Measurements from ENCODE around the gene PGBD5. TPM values are rescaled to one million over a fixed set of nuclear protein-coding genes. Genes with fewer than 3 reads are reported as not detected.

Gene PGBD5
- polyA plus RNA-seq, 1 donor (not counting 4 experiments of a cell fraction or from before 2014, with no cell fraction given): 0.28 TPM

- no peaks in the 10 kb centered on the region for H3K9me1 ChIP-seq (ENCODE audit: control insufficient read depth, extremely low read depth, insufficient read depth, low read length)
- dilution Hi-C loops (cut with MboI; ENCODE audit: extremely low pct_ligation_motif_present, low sequenced_read_pairs): no loop called here
Observed at GRCh38 chr1:230386637-230387262, 39.4 kb downstream of the PGBD5 start.

GRCh38 chr1:230385930-230386329 lies 40.2 kb downstream of the PGBD5 start:
- no peak for DNase-seq (ENCODE audit: low read depth, low spot score)
- H3K4me1 ChIP-seq (ENCODE audit: control insufficient read depth, extremely low read depth, insufficient read depth, low read length): no peaks in the 10 kb centered on the region
- no peaks in the 10 kb centered on the region for H3K9me1 ChIP-seq (ENCODE audit: control insufficient read depth, extremely low read depth, insufficient read depth, low read length)
- H3K9me3 ChIP-seq (ENCODE audit: control insufficient read depth, low read depth, low read length): no peaks in the 10 kb centered on the region
- no peak overlapping the region for H3K9ac ChIP-seq (ENCODE audit: control insufficient read depth, extremely low read depth, insufficient read depth, low read length)
- H4K20me1 ChIP-seq (ENCODE audit: control insufficient read depth, extremely low read depth, insufficient read depth, low read length): no peaks in the 10 kb centered on the region
- H2AFZ ChIP-seq (ENCODE audit: control insufficient read depth, low read length): no peak overlapping the region
- no peaks in the 10 kb centered on the region for H3K36me3 ChIP-seq (ENCODE audit: control insufficient read depth in 2 of 2, extremely low read depth in 1 of 2, insufficient read depth in 2 of 2, low read length in 2 of 2)
- no peaks in the 10 kb centered on the region for H3K27me3 ChIP-seq (ENCODE audit: control insufficient read depth, extremely low read depth, insufficient read depth, low read length)
- H3K4me2 ChIP-seq (ENCODE audit: control insufficient read depth, extremely low read depth, insufficient read depth, low read depth, low read length): no peak overlapping the region
- TF ChIP-seq, protein P1, sequence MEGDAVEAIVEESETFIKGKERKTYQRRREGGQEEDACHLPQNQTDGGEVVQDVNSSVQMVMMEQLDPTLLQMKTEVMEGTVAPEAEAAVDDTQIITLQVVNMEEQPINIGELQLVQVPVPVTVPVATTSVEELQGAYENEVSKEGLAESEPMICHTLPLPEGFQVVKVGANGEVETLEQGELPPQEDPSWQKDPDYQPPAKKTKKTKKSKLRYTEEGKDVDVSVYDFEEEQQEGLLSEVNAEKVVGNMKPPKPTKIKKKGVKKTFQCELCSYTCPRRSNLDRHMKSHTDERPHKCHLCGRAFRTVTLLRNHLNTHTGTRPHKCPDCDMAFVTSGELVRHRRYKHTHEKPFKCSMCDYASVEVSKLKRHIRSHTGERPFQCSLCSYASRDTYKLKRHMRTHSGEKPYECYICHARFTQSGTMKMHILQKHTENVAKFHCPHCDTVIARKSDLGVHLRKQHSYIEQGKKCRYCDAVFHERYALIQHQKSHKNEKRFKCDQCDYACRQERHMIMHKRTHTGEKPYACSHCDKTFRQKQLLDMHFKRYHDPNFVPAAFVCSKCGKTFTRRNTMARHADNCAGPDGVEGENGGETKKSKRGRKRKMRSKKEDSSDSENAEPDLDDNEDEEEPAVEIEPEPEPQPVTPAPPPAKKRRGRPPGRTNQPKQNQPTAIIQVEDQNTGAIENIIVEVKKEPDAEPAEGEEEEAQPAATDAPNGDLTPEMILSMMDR (optimal IDR thresholded peaks at IDR 0.05 in 1 of 3, IDR thresholded peaks at IDR 0.05 in 1 of 3, conservative IDR thresholded peaks at IDR 0.05 in 1 of 3; ENCODE audit: extremely low read depth in 1 of 3, insufficient read depth in 2 of 3, low read length in 3 of 3): no peak
- dilution Hi-C loops (cut with MboI; ENCODE audit: extremely low pct_ligation_motif_present, low sequenced_read_pairs): no loop called here
- no peak overlapping the region for H3K4me3 ChIP-seq (ENCODE audit: control insufficient read depth in 2 of 3, extremely low read depth in 1 of 3, insufficient read depth in 2 of 3, low read depth in 1 of 3, low read length in 3 of 3)
- H3K79me2 ChIP-seq (ENCODE audit: control insufficient read depth, insufficient read depth, low read length): no peaks in the 10 kb centered on the region
- no peak overlapping the region for H3K27ac ChIP-seq (ENCODE audit: control insufficient read depth, insufficient read depth, low read length)
- no peak for FAIRE-seq

More at GRCh38 chr1:230386637-230387262, 39.4 kb downstream of the PGBD5 start:
- FAIRE-seq (no peak), DNase-seq (ENCODE audit: low read depth, low spot score) (no peak)
- Histone ChIP-seq H3K9me3 (ENCODE audit: control insufficient read depth, low read depth, low read length) (no peaks in the 10 kb centered on the region), H2AFZ (ENCODE audit: control insufficient read depth, low read length) (no peak overlapping the region), H3K4me1 (ENCODE audit: control insufficient read depth, extremely low read depth, insufficient read depth, low read length) (no peaks in the 10 kb centered on the region), H3K27ac (ENCODE audit: control insufficient read depth, insufficient read depth, low read length) (no peak overlapping the region), H3K27me3 (ENCODE audit: control insufficient read depth, extremely low read depth, insufficient read depth, low read length) (no peaks in the 10 kb centered on the region), H3K36me3 (ENCODE audit: control insufficient read depth in 2 of 2, extremely low read depth in 1 of 2, insufficient read depth in 2 of 2, low read length in 2 of 2) (no peaks in the 10 kb centered on the region), H3K4me2 (ENCODE audit: control insufficient read depth, extremely low read depth, insufficient read depth, low read depth, low read length) (no peak overlapping the region), H3K4me3 (ENCODE audit: control insufficient read depth in 2 of 3, extremely low read depth in 1 of 3, insufficient read depth in 2 of 3, low read depth in 1 of 3, low read length in 3 of 3) (no peak overlapping the region), H3K79me2 (ENCODE audit: control insufficient read depth, insufficient read depth, low read length) (no peaks in the 10 kb centered on the region), H3K9ac (ENCODE audit: control insufficient read depth, extremely low read depth, insufficient read depth, low read length) (no peak overlapping the region), H4K20me1 (ENCODE audit: control insufficient read depth, extremely low read depth, insufficient read depth, low read length) (no peaks in the 10 kb centered on the region)
- TF ChIP-seq, protein P1 (optimal IDR thresholded peaks at IDR 0.05 in 1 of 3, IDR thresholded peaks at IDR 0.05 in 1 of 3, conservative IDR thresholded peaks at IDR 0.05 in 1 of 3; ENCODE audit: extremely low read depth in 1 of 3, insufficient read depth in 2 of 3, low read length in 3 of 3): no peak
- no peak for TF ChIP-seq EZH2 (IDR thresholded peaks at IDR 0.05; ENCODE audit: low read length)

Data from keratinocyte (primary cell).